ENCODE measurements around the gene PACSIN3.

The PACSIN3 gene

DNA sequence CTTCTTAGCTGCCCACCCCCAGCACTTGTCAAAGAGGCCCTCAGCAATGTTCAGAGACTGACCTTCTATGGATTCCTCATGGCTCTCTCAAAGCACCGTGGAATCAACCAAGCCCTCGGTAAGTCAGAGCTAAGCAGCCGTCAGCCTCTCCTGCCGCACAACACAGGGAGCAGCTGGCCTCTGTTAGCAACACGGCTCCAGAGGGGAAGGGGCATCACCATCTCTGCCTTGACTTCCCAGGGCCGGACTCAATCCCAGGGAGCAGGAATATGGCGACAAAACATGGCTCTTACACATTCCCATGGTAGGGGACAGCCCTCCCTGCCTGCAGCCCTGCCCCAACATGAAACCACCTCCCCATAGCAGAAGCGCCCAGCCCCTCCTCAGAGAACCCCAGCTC, 28.4 kb downstream of the PACSIN3 start:
- no peaks in the 10 kb centered on the region for H3K27me3 ChIP-seq (ENCODE audit: control insufficient read depth, insufficient read depth, low read length)
- H3K9ac ChIP-seq (ENCODE audit: low read length): no peak overlapping the region
- H3K4me3 ChIP-seq (ENCODE audit: low read length): no peak overlapping the region
- H3K27ac ChIP-seq (ENCODE audit: low read length): no peak overlapping the region
- no peaks in the 10 kb centered on the region for H3K36me3 ChIP-seq (ENCODE audit: control insufficient read depth, low read depth, low read length)
- H3K4me1 ChIP-seq (ENCODE audit: control insufficient read depth, low read depth, low read length): peaks cover 4% of the 10 kb centered on the region
- no peaks in the 10 kb centered on the region for H3K9me3 ChIP-seq (ENCODE audit: control insufficient read depth, low read depth, low read length)

DNA sequence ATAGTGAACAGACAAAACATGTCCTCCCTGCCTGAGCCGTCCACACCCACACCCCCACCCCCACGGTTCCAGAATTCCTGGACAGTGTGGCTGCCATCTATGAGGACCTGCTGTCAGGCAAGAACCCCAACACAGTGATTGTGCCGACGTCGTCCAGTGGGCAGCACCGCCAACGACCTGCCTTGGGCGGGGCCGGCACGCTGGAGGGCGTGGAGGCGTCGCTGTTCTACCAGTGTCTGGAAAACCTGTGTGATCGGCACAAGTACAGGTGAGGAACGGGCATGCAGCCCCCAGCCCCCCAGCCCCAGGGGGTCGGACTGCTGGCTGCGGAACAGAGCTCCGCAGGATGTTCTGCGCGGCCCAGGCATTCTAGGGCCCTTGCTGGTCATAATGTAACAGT, 29.3 kb downstream of the PACSIN3 start:
- H3K9ac ChIP-seq (ENCODE audit: low read length): no peak overlapping the region
- peaks cover 4% of the 10 kb centered on the region for H3K4me1 ChIP-seq (ENCODE audit: control insufficient read depth, low read depth, low read length)
- no peaks in the 10 kb centered on the region for H3K9me3 ChIP-seq (ENCODE audit: control insufficient read depth, low read depth, low read length)
- no peaks in the 10 kb centered on the region for H3K36me3 ChIP-seq (ENCODE audit: control insufficient read depth, low read depth, low read length)
- no peak overlapping the region for H3K27ac ChIP-seq (ENCODE audit: low read length)
- no peaks in the 10 kb centered on the region for H3K27me3 ChIP-seq (ENCODE audit: control insufficient read depth, insufficient read depth, low read length)
- H3K4me3 ChIP-seq (ENCODE audit: low read length): no peak overlapping the region

DNA sequence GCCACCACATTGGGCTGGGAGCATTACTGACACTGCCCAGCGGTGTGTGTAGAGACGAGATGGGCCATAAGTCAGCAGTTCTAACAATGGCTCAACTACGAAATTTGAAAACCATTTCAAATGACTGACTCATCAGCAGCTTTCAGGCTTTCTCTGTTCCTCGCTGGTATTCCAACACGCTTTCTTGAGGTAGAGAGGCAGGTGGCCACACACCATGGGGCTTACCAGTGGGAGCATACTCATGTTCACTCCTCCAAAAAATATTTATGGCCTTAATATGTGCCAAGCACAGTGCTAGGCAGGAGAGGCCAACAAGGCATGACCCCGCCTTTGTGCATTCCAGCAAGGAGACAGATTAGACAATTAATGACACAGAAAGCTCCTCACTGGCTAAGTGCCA, 29.9 kb downstream of the PACSIN3 start:
- no peaks in the 10 kb centered on the region for H3K27me3 ChIP-seq (ENCODE audit: control insufficient read depth, insufficient read depth, low read length)
- no peak overlapping the region for H3K4me3 ChIP-seq (ENCODE audit: low read length)
- no peak overlapping the region for H3K9ac ChIP-seq (ENCODE audit: low read length)
- H3K9me3 ChIP-seq (ENCODE audit: control insufficient read depth, low read depth, low read length): no peaks in the 10 kb centered on the region
- H3K36me3 ChIP-seq (ENCODE audit: control insufficient read depth, low read depth, low read length): no peaks in the 10 kb centered on the region
- H3K27ac ChIP-seq (ENCODE audit: low read length): no peak overlapping the region
- peaks cover 4% of the 10 kb centered on the region for H3K4me1 ChIP-seq (ENCODE audit: control insufficient read depth, low read depth, low read length)

DNA sequence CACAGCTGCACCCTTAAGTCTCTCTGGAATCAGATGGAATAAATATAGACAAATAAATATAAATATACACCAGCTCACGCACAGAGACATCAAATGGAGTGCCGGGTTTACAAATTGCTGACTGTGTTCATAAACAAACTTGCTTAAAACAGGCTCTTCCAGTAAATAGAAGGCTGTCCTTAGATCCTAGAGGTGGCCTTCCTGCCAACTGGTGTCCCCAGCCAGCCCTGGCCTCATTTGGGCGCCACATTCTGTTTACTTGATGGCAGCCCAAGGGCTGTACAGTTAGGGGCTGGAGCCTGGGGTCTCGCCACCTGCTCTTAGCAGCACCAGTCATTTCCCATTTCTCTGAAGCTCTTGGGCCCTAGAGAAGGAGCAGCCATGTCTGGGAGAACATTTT, 30.4 kb downstream of the PACSIN3 start:
- Histone ChIP-seq H3K4me1 (ENCODE audit: control insufficient read depth, low read depth, low read length) (peaks cover 4% of the 10 kb centered on the region), H3K27me3 (ENCODE audit: control insufficient read depth, insufficient read depth, low read length) (no peaks in the 10 kb centered on the region), H3K27ac (ENCODE audit: low read length) (no peak overlapping the region), H3K36me3 (ENCODE audit: control insufficient read depth, low read depth, low read length) (no peaks in the 10 kb centered on the region), H3K9me3 (ENCODE audit: control insufficient read depth, low read depth, low read length) (no peaks in the 10 kb centered on the region), H3K9ac (ENCODE audit: low read length) (no peak overlapping the region), H3K4me3 (ENCODE audit: low read length) (no peak overlapping the region)

DNA sequence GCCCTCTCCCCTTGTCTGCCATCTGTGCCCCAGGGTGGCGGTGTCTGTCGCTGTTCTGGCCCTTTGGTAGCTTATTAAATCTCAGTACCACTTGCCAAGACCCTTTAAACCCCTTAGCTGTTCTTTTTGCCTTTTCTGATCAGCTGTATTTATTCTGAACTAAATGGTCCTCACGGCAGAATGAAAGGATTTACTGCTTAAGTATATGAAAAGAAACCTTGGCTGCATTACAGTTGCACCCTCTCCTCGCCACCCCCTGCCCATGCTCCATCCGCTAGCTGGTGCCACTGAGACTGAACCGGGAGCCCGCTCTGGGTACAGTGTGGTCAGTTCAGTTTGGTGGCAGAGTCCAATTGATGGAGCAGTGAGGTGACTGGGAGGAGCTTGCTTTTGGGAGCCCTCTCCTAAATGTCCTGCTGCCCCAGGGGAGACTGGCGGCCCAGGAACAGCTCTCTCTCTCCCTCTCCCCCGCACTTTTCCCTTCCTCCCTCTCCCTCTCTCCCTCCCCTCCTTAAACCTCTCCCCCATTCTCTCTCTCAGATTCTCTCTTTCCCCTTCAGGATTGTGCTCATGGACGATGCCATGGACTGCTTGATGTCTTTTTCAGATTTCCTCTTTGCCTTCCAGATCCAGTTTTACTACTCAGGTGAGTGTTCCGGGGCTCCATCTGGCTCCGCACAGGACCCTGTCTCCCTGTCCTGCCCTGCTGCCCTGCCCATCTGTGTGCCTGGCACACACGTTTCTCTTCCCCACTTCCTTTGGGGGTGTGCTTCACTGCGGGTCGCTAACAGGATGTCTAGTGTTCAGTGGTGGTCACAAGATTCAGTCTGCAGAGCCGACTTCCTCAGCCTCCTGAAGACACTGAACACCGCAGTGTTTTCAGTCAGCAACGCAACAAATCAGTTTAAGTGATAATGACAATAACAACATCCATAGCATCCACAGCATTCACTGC, 31.3 kb downstream of the PACSIN3 start:
- Histone ChIP-seq H3K4me3 (ENCODE audit: low read length) (no peak overlapping the region), H3K36me3 (ENCODE audit: control insufficient read depth, low read depth, low read length) (no peaks in the 10 kb centered on the region), H3K27ac (ENCODE audit: low read length) (no peak overlapping the region), H3K27me3 (ENCODE audit: control insufficient read depth, insufficient read depth, low read length) (no peaks in the 10 kb centered on the region), H3K9me3 (ENCODE audit: control insufficient read depth, low read depth, low read length) (no peaks in the 10 kb centered on the region), H3K4me1 (ENCODE audit: control insufficient read depth, low read depth, low read length) (peaks cover 4% of the 10 kb centered on the region), H3K9ac (ENCODE audit: low read length) (no peak overlapping the region)

DNA sequence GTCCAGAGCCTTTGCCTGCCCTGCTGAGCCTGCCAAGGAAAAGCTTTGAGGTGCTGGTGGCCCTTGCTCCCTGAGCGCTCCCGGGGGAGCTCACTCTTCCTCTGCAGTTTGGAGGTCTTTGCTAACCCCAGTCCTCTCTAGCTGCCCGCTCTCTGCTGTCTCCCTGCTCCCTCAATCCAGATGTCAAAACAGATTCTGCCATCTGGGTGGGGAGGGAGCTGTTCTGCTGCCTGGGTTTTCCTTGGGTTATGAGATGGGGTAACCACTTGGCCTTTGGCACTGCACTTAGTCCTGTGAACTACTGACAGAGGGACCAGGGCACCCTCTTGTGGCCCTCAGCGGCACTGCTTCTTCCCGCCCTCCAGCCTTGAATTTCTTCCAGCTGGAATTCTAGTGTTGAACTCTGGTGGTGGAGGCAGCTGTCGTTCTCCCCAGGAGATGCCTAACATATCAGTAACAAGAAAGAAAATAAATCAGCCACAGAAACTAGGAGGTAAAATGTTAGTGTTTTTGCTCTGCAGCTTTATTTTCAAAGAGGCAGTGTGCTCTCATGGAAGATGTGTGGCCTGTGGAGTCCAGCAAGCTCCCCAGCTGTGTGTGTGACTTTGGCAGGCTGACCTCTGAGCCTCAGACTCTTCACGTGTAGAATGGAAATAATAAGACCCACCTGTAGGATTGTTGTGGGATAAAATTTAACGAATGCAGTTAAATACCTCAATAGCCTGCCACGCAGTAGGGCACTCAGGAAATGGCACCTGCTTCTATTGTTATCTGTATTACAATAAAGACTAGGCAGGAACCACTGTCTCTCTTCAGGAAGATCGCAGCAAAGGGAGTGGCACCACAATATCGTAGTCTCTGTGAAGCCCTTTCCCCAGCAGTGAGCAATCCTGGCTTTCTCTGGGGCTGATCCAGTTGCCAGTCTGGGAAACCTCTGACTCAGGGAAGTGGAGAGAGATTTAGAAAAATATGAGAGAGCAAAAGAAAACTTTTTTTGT, 33.0 kb downstream of the PACSIN3 start:
- peaks cover 4% of the 10 kb centered on the region for H3K4me1 ChIP-seq (ENCODE audit: control insufficient read depth, low read depth, low read length)
- no peaks in the 10 kb centered on the region for H3K36me3 ChIP-seq (ENCODE audit: control insufficient read depth, low read depth, low read length)
- no peak overlapping the region for H3K27ac ChIP-seq (ENCODE audit: low read length)
- H3K27me3 ChIP-seq (ENCODE audit: control insufficient read depth, insufficient read depth, low read length): no peaks in the 10 kb centered on the region
- H3K4me3 ChIP-seq (ENCODE audit: low read length): no peak overlapping the region
- H3K9me3 ChIP-seq (ENCODE audit: control insufficient read depth, low read depth, low read length): no peaks in the 10 kb centered on the region
- H3K9ac ChIP-seq (ENCODE audit: low read length): no peak overlapping the region

DNA sequence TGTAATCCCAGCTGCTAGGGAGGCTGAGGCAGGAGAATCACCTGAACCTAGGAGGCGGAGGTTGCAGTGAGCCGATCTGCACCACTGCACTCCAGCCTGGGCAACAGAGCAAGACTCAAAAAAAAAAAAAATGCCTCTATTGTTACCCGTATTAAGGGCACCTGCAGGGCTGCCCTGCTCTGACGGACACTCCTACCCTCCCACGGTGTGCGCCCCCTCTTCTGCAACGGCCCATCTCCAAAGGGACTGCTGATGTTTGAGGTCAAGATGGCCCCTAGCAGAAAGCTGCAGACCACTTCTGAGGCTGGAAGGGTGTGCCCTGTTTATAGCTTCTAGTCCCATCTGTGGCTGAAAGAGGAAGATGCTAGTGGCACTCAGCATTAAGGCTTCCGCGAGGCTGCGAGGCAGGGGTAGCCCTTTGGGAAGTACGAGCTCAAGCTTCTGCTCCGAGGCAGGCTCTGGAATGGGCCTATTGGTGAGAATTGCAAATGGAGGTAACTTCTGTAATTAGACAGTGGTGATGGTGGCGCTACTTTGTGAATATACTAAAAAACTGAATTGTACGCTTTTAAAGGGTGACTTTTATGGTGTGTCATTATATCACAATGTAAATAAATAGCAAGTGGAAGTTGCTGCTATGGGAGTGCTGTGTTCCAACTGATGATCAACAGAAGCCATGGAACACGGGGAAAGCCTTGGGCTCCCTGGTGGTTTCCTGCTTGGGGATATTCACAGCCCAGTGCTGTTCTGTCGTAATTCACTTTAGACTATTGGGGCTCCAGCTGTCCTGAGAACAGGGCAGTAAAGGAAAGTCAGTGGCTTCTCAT, 33.9 kb downstream of the PACSIN3 start:
- no peak overlapping the region for H3K9ac ChIP-seq (ENCODE audit: low read length)

DNA sequence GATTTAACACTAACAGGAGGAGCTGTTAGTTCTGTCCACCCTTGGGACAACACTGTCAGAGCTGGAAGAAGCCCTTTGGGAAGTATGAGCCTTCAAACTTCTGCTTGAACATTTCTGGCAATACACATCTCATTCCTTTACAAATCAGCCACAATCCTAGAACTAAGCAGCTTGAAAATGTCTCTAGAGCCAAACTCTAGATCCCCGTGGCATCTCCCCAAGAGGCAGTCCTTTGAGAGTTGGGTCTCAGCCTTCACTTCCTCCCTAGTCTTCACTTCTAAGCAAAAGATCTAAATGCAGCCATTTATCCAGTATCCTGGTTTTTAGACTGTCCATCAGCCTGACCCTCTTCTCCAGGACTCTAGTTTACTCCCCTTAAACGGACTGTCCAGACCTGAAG, 36.5 kb downstream of the PACSIN3 start:
- H3K9ac ChIP-seq (ENCODE audit: low read length): no peak overlapping the region

More for the DNA sequence above, 33.9 kb downstream of the PACSIN3 start:
- H3K27ac ChIP-seq (ENCODE audit: low read length): no peak overlapping the region
- no peaks in the 10 kb centered on the region for H3K36me3 ChIP-seq (ENCODE audit: control insufficient read depth, low read depth, low read length)
- no peaks in the 10 kb centered on the region for H3K9me3 ChIP-seq (ENCODE audit: control insufficient read depth, low read depth, low read length)
- peaks cover 4% of the 10 kb centered on the region for H3K4me1 ChIP-seq (ENCODE audit: control insufficient read depth, low read depth, low read length)
- H3K4me3 ChIP-seq (ENCODE audit: low read length): no peak overlapping the region
- H3K27me3 ChIP-seq (ENCODE audit: control insufficient read depth, insufficient read depth, low read length): no peaks in the 10 kb centered on the region

DNA sequence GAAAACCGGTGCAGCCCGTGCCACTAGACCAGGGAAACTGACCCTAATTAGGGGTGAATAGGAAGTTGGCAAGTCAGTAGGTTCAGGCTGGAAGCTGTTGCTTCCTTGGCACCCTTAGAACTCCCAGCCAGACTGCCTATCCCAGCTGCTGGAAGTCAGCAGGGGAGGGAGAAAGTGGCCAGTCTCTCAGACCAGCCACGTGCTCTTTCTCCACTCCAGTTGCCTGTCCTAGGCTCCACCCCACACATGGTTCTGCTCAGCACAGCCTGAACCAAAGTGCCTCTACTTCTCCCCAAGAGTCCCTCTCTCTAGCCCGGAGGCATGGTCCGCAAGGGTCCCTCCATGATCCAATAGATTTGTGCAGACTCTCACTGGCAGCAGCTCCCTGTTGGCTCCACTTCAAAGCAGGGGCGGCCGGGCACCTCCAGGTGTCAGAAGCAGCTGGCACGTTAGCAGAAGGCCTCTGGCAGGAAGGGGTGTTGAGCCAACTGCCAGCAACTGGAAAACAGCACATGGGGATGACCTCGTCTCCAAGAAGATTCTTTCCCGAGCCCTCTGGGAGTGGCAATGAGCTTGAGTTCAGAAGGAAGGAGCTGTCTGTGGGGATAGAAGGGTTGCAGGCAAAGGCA, 37.2 kb downstream of the PACSIN3 start:
- H3K4me1 ChIP-seq (ENCODE audit: control insufficient read depth, low read depth, low read length): peaks cover 4% of the 10 kb centered on the region
- no peak overlapping the region for H3K4me3 ChIP-seq (ENCODE audit: low read length)
- no peak overlapping the region for H3K27ac ChIP-seq (ENCODE audit: low read length)
- H3K9ac ChIP-seq (ENCODE audit: low read length): no peak overlapping the region
- H3K9me3 ChIP-seq (ENCODE audit: control insufficient read depth, low read depth, low read length): no peaks in the 10 kb centered on the region
- no peaks in the 10 kb centered on the region for H3K36me3 ChIP-seq (ENCODE audit: control insufficient read depth, low read depth, low read length)
- no peaks in the 10 kb centered on the region for H3K27me3 ChIP-seq (ENCODE audit: control insufficient read depth, insufficient read depth, low read length)

More for the DNA sequence above, 36.5 kb downstream of the PACSIN3 start:
- Histone ChIP-seq H3K4me1 (ENCODE audit: control insufficient read depth, low read depth, low read length) (peaks cover 4% of the 10 kb centered on the region), H3K36me3 (ENCODE audit: control insufficient read depth, low read depth, low read length) (no peaks in the 10 kb centered on the region), H3K27me3 (ENCODE audit: control insufficient read depth, insufficient read depth, low read length) (no peaks in the 10 kb centered on the region), H3K4me3 (ENCODE audit: low read length) (no peak overlapping the region), H3K9me3 (ENCODE audit: control insufficient read depth, low read depth, low read length) (no peaks in the 10 kb centered on the region), H3K27ac (ENCODE audit: low read length) (no peak overlapping the region)

DNA sequence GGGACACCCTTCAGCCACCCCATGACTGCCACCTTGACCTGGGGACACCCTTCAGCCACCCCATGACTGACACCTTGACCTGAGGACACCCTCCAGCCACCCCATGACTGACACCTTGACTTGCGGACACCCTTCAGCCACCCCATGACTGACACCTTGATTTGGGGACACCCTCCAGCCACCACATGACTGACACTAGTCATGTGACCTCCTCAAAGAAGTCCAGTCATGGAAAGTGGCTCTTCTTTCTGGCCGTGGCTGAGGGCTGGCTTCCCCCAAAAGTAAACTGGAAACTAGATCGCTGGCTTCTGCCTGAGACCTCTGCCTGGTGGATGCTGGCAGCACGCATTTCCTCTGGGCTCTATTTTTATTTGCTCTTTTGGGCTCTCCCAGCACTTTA, 38.0 kb downstream of the PACSIN3 start:
- no peaks in the 10 kb centered on the region for H3K9me3 ChIP-seq (ENCODE audit: control insufficient read depth, low read depth, low read length)
- no peak overlapping the region for H3K27ac ChIP-seq (ENCODE audit: low read length)
- no peaks in the 10 kb centered on the region for H3K36me3 ChIP-seq (ENCODE audit: control insufficient read depth, low read depth, low read length)
- peaks cover under 1% of the 10 kb centered on the region for H3K4me1 ChIP-seq (ENCODE audit: control insufficient read depth, low read depth, low read length)
- H3K27me3 ChIP-seq (ENCODE audit: control insufficient read depth, insufficient read depth, low read length): no peaks in the 10 kb centered on the region
- H3K9ac ChIP-seq (ENCODE audit: low read length): no peak overlapping the region
- H3K4me3 ChIP-seq (ENCODE audit: low read length): no peak overlapping the region
